Glutamatergic neuron (in vitro differentiated cells): ENCODE measurements around the gene CNP. TPM values are rescaled to one million over a fixed set of nuclear protein-coding genes. Genes with fewer than 3 reads are reported as not detected.

ENCODE experiments used
- DNase-seq: peaks from one replicate; pipeline ENCODE4 v3.0.0; 2022
- H3K27ac Mint-ChIP-seq: one replicate; pipeline ENCODE4 v1.8.0; 2020; ENCODE audit warnings: mild to moderate bottlenecking, mixed read lengths, inconsistent platforms; ENCODE audit not compliant: unreplicated experiment
- H3K27me3 Mint-ChIP-seq: one replicate; pipeline ENCODE4 v1.8.0; 2020; ENCODE audit warnings: mild to moderate bottlenecking, moderate library complexity, mixed read lengths, inconsistent platforms; ENCODE audit not compliant: unreplicated experiment
- H3K36me3 Mint-ChIP-seq: one replicate; pipeline ENCODE4 v1.8.0; 2020; ENCODE audit warnings: mild to moderate bottlenecking, mixed read lengths, inconsistent platforms; ENCODE audit not compliant: unreplicated experiment
- H3K4me1 Mint-ChIP-seq: one replicate; pipeline ENCODE4 v1.8.0; 2020; ENCODE audit warnings: mild to moderate bottlenecking, low read depth, mixed read lengths, inconsistent platforms; ENCODE audit not compliant: unreplicated experiment
- H3K4me3 Mint-ChIP-seq: one replicate; pipeline ENCODE4 v1.8.0; 2020; ENCODE audit warnings: mild to moderate bottlenecking, mixed read lengths, inconsistent platforms; ENCODE audit not compliant: unreplicated experiment
- H3K9me3 Mint-ChIP-seq: one replicate; pipeline ENCODE4 v1.8.0; 2020; ENCODE audit warnings: mild to moderate bottlenecking, moderate library complexity, mixed read lengths, inconsistent platforms; ENCODE audit not compliant: unreplicated experiment
- CTCF ChIP-seq: fragments of 200-600 bp; sonication (generic); IDR thresholded peaks from one replicate; pipeline ENCODE4 v1.5.0; 2021; ENCODE audit not compliant: partially characterized antibody, unreplicated experiment
- total RNA-seq: library from RNA; stranded (reverse); fragmentation: NEBNext Ultra II Directional; extraction: Animal tissue kit (Norgen Biotek cat#: 25700); gene quantifications from one replicate; pipeline ENCODE4 v1.2.1, GENCODE V29; 2021; ENCODE audit not compliant: unreplicated experiment

The CNP gene
- total RNA-seq, 1 donor from 2014 or later: 51.5 TPM

- H3K4me3 Mint-ChIP-seq: peak overlapping the region; percentile 77
- peaks cover 8% of the 10 kb centered on the region for H3K9me3 Mint-ChIP-seq
- no peak for TF ChIP-seq CTCF
- H3K27ac Mint-ChIP-seq: no peak overlapping the region
- H3K36me3 Mint-ChIP-seq: peaks cover 5% of the 10 kb centered on the region
- DNase-seq: no peak
- peaks cover 11% of the 10 kb centered on the region for H3K4me1 Mint-ChIP-seq
- H3K27me3 Mint-ChIP-seq: peaks cover 8% of the 10 kb centered on the region
Observed at GRCh38 chr17:41967921-41968578, 1.5 kb downstream of the CNP start.

DNA sequence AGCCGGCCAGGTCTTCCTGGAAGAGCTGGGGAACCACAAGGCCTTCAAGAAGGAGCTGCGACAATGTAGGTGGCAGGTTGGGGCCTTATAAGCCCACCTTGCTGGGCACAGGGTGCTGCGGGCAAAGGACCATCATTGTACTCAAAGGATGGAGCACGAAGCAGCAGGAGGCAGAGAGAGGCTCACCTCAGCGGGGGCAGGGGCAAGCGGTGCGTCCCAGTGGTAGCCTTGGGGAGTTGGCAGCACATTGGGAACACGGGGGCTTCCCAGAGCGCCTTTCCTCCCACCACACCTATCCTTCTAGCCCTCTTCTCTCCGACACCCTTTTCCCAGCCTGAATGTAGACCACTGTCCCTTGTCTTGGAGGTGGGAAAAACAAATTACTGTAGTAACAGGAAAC, 2.1 kb downstream of the CNP start:
- H3K9me3 Mint-ChIP-seq: peaks cover 8% of the 10 kb centered on the region
- TF ChIP-seq CTCF: no peak
- H3K27ac Mint-ChIP-seq: no peak overlapping the region
- H3K4me1 Mint-ChIP-seq: peaks cover 8% of the 10 kb centered on the region
- H3K36me3 Mint-ChIP-seq: peaks cover 5% of the 10 kb centered on the region
- H3K4me3 Mint-ChIP-seq: peak overlapping the region; percentile 77
- no peak for DNase-seq
- H3K27me3 Mint-ChIP-seq: peaks cover 10% of the 10 kb centered on the region

DNA sequence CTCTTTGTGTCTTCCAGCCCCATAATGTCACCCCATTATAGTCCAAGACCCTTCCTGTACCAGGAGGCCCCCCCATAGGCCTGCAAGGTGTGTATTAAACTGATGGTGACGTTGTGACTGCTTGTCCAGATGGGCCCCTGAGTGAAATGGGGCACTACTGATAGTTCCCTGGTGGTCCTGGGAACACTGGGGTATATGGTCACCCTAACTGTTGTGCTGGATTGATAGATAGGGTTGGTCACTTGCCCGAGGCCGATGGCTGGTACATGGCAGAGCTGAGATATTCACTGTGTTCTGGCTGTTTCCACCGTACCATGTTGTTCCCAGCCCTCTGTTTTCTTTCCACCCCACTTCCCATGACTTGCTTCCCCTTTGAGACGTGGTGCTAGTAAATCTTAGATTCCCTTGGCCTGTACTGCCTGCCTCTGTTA, 4.3 kb downstream of the CNP start:
- no peak overlapping the region for H3K27ac Mint-ChIP-seq
- H3K36me3 Mint-ChIP-seq: peaks cover 5% of the 10 kb centered on the region
- peaks cover 7% of the 10 kb centered on the region for H3K9me3 Mint-ChIP-seq
- H3K4me3 Mint-ChIP-seq: no peak overlapping the region
- no peak for DNase-seq
- peaks cover 8% of the 10 kb centered on the region for H3K27me3 Mint-ChIP-seq
- no peak for TF ChIP-seq CTCF
- H3K4me1 Mint-ChIP-seq: peaks cover 2% of the 10 kb centered on the region

DNA sequence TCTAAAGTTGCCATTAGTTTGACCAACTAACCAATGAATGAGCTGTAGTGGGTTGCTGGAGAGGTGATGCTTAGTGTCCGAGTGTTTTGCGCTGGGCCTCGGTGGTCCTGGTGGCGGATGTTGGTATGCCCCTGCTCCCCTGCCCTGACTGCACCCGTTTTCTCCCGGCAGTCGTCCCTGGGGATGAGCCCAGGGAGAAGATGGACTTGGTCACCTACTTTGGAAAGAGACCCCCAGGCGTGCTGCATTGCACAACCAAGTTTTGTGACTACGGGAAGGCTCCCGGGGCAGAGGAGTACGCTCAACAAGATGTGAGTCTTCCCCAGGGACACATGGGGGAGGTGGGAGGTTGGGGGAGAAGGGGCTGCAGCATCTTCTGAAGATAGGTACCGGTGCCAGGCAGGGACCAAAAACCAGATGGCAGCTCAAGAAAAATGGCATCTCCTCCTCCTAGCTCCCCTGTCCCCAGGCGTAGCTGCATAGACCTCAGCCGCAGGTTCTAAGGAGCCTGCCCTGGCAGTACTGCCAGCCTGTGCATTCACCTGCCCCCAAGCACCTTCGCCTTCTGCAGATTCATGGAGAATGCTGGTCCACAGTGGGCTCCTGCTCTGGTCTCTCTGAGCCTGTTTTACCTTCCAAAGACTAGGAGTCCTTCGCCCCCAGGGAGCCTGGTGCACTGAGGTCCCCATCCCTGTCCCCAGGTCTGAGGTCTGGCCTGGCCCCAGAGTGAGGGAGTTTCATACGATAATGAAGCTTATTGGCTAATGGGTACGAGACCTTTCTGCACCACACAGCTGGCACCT, 5.3 kb downstream of the CNP start:
- DNase-seq: no peak
- Mint-ChIP-seq H3K36me3 (peaks cover 5% of the 10 kb centered on the region), H3K27me3 (peaks cover 9% of the 10 kb centered on the region), H3K27ac (peak overlapping the region; percentile 50), H3K4me3 (no peak overlapping the region), H3K9me3 (peaks cover 7% of the 10 kb centered on the region), H3K4me1 (peaks cover 2% of the 10 kb centered on the region)
- no peak for TF ChIP-seq CTCF
